Kidney epithelial cell (primary cell): ENCODE results near the gene PIK3C3. TPM values are rescaled to one million over a fixed set of nuclear protein-coding genes. Genes with fewer than 3 reads are reported as not detected.
A peak's percentile ranks its signal among the peaks of the same experiment; 100 is the strongest.

Source experiments
- DNase-seq: peaks from one replicate; pipeline ENCODE4 v3.0.0-alpha.2; 2010; ENCODE audit warnings: low read depth
- H3K27me3 ChIP-seq: 2 replicates; pipeline ENCODE4 v1.6.0; 2011; ENCODE audit warnings: low read length; ENCODE audit not compliant: control insufficient read depth, insufficient read depth
- H3K36me3 ChIP-seq: 2 replicates; pipeline ENCODE4 v1.5.1; 2011; ENCODE audit warnings: low read length; ENCODE audit not compliant: control insufficient read depth, insufficient read depth
- H3K4me3 ChIP-seq: 2 replicates; pipeline ENCODE4 v1.5.1; 2011; ENCODE audit warnings: low read depth, mild to moderate bottlenecking, control low read depth, low read length
- total RNA-seq: library from RNA; depleted of rRNA; stranded (reverse); fragments of >200 nt; gene quantifications from 2 replicates; pipeline ENCODE4 v1.2.3, GENCODE V29; 2015
- TF ChIP-seq, protein P1 (sequence below): IDR thresholded peaks from 2 replicates; pipeline ENCODE4 v1.5.1; 2011; ENCODE audit warnings: mild to moderate bottlenecking, moderate library complexity, low read length, control low read depth, inconsistent platforms; ENCODE audit not compliant: insufficient read depth, poor library complexity, severe bottlenecking

Gene PIK3C3
- total RNA-seq, 1 donor from 2014 or later: 58.7 TPM

DNA sequence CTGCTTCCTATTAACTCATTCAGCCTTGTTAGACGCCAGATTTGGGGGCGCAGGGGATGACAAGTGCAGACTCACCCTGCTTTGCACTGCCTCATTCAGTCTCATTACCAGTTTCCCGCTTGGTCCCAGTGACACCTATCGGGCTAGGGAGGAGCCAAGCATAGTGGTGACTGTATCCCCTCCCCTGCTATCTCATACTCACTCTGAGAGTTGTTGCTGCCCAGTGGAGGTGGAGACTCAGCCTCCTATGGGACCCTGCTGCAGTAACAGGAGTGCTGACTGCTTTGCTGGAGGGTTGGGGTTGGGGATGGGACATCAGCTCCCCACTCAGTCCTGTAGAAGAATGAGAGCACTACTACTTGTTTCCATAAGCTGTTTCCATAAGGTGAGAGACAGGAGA lies 21.3 kb upstream of the PIK3C3 start:
- DNase-seq: no peak
- no peaks in the 10 kb centered on the region for H3K36me3 ChIP-seq
- H3K4me3 ChIP-seq: no peak overlapping the region
- TF ChIP-seq, protein P1, sequence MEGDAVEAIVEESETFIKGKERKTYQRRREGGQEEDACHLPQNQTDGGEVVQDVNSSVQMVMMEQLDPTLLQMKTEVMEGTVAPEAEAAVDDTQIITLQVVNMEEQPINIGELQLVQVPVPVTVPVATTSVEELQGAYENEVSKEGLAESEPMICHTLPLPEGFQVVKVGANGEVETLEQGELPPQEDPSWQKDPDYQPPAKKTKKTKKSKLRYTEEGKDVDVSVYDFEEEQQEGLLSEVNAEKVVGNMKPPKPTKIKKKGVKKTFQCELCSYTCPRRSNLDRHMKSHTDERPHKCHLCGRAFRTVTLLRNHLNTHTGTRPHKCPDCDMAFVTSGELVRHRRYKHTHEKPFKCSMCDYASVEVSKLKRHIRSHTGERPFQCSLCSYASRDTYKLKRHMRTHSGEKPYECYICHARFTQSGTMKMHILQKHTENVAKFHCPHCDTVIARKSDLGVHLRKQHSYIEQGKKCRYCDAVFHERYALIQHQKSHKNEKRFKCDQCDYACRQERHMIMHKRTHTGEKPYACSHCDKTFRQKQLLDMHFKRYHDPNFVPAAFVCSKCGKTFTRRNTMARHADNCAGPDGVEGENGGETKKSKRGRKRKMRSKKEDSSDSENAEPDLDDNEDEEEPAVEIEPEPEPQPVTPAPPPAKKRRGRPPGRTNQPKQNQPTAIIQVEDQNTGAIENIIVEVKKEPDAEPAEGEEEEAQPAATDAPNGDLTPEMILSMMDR: no peak
- H3K27me3 ChIP-seq: no peaks in the 10 kb centered on the region

DNA sequence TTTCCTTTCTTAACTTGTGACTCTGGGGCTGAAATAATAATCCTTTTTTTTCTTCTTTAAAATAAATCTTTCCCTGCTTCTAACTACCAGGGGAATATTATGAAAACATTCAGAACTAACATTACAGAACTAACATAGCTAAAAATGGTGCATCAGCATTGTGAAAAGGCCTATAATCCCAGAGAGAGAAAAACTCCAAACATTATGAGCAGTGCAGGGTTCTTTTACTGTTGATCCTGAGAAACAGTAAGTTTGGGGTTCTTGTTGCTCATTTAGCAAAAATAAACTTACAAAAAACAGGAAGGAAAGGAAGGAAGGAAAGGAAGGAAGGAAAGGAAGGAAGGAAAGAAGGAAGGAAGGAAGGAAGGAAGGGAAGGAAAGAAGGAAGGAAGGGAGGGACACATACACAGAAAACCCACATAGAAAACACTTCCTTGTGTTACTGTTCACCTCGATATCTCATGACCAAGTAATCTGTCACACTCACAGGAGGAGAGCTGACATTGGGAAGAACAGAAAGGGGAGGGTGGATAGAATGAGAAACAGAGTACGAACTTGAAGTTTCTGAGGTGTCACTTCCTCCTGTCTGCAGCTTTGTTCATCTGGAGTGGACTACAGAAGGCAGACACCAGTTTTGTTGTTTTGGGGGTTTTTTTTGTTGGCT lies 18.4 kb upstream of the PIK3C3 start:
- no peaks in the 10 kb centered on the region for H3K36me3 ChIP-seq
- TF ChIP-seq, protein P1: no peak
- no peak overlapping the region for H3K4me3 ChIP-seq
- DNase-seq: no peak
- no peaks in the 10 kb centered on the region for H3K27me3 ChIP-seq

DNA sequence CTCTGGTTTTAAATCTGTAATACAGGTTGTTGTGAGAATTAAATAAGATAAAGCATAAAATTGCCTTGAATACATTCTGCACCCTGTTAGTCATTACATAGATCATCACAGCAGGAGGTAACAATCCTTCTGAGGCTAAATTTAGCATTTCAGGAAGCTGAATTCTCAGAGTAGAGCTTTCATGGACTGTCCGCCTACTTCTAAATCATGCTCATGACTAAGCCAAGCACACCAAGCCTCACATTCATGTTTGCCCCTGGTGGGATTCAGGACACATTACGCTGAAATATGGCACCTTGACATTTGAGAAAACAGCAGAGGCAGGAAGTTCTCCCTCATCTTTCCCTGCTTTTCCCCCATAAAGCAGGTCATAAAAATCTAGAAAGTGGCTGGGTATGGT lies 16.6 kb upstream of the PIK3C3 start:
- TF ChIP-seq, protein P1: peak; percentile 12
- Histone ChIP-seq H3K36me3 (no peaks in the 10 kb centered on the region), H3K4me3 (no peak overlapping the region), H3K27me3 (no peaks in the 10 kb centered on the region)
- DNase-seq: peak; percentile 80

DNA sequence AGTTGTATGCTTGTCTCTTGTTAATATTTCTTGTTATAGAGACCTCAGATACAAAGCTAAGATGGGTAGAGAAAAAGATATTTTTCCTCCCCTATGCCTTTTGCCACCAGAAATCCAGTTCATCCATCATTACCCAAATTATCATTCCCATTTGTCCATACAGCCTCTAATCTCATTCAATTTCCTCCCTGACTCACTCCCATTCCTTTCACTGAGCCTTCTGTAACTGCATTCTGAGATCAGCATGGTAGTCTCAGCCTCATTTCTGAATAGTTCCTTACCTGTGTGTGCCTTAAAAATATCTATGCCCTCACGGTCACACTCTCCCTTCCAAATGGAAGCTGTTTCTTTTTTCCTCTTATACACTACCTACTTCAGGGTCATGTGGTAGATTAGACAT lies 15.7 kb upstream of the PIK3C3 start:
- H3K36me3 ChIP-seq: no peaks in the 10 kb centered on the region
- no peaks in the 10 kb centered on the region for H3K27me3 ChIP-seq
- no peak for DNase-seq
- no peak overlapping the region for H3K4me3 ChIP-seq
- TF ChIP-seq, protein P1: no peak

DNA sequence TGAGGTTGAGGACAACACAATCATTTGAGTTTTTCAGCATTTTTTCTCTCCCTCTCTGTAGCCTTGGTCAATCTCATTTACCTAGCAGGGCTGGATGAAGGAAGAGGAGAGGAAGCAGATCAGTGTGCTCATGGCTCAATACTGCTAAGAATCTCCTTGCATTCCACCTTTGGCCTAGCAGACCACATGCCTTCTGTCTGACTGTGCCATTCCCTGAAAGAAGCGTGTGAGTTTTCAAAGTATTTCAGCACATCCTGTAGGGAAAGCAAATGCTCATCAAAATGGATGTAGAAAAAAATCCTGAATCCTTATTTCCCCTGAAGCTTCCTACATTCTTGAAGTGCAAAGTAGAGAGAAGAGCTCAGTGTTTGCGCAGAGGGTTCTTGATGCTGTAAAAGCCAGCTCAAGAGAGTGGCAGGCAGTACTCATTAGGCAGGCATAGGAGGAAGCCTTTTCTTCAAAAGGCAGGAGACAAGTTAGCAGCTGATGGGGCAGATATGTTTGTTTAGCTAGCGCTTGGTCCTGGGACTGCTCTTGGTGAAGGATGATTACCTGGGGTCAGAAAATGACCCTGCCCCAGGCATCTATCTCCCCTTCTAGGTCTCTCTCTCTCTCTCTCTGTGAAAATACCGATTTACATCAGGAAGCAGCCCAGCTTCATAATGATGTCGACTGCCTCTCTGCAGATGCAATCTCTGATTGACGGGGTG lies 14.4 kb upstream of the PIK3C3 start:
- no peaks in the 10 kb centered on the region for H3K27me3 ChIP-seq
- no peak overlapping the region for H3K4me3 ChIP-seq
- TF ChIP-seq, protein P1: no peak
- H3K36me3 ChIP-seq: no peaks in the 10 kb centered on the region
- DNase-seq: peak; percentile 90
